ENCODE measurements around the gene TTLL5.

Gene TTLL5

DNA sequence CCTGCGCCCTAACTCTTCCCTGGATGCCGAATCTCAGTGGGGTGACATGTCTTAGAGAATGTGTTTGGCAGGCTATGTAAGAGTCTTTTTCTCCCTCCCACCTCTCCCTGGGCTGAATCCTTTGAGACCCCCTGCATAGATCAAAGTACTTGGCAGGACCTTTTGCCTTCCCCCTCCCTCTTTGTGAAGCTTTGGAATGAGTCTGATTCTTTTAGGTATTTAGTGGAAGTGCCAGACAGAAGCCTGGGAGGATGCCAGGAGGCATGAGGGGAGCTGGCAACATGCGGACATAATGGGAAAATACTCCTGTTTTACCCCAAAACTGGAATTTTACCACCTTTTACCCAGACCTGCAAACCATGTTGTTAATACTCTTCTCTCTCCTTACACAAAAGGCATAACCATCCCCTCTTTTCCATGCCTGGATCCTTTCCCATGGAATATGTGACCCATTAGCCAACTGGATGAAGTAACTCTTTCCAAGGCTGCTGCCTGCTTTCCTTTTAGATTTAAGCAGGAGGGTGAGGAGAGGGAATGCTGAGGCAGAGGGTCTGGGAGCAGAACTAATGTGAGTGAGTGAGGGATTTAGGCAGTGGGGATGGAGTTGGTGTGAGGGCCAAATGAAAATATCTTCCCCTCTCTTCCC is 41.7 kb downstream of the TTLL5 start:
- DNase-seq: no peak

DNA sequence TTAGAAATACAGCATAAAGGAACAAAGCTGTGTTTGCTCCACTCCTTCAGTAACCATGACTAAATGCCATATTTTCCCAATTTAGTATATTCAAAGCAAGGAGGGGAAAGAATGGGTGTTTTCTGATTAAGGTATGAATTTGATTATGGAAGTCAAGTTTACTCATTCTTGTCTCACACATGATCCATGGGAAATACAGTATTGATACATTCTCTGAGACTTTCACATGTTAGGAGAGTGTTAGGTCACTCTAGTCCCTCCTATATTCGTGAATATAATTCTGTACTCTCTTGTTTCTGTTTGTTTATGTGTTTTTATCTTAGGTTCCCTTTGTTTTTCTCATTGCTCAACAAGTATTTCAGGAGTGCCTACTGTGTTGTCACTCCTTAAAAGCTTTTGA is 42.4 kb downstream of the TTLL5 start:
- DNase-seq: no peak

DNA sequence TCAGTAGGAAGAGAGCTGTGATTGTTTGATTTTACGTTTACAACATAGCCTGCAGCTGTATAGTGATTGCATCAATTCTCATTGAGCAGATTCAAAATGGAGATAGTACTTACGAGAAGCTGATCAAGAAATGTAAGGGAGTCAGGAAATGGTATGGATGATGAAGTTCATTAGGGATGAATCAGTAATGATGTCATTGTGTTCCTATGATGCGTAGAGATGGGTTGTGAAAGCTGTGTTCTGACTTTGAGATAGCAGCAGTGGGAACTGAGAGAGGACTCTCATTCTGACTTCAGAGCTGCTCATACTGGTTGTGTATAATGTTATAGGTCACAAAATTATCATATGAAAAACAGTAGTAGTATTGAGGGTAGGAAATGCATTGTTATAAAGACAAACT is 44.0 kb downstream of the TTLL5 start:
- no peak for DNase-seq

DNA sequence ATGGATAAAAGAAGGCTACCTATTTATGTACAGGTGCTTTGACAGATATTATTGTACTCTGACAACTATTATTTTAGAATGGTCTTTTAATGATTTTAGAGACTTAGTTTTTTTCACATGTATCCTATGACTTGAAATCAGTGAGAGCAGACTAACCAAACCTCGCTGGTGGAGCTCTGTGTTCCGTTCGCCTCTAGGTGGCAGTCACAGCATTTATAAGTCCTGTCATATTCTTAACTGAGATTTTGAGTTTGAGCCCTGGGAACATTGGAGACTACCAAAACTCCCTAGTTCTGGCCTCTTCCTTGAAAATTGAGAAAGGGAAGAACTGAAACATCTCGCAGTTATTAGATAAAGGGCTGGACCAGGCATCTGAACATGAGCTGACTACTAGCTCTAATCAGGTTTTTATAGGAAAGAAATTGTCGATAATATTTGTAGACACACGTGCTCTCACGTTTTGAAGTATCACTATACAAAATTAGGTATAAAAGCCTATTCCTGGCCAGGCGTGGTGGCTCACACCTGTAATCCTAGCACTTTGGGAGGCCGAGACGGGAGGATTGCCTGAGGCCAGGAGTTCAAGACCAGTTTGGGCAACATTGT is 48.3 kb downstream of the TTLL5 start:
- peak in 1 of 2 donors; percentile 75 for DNase-seq

DNA sequence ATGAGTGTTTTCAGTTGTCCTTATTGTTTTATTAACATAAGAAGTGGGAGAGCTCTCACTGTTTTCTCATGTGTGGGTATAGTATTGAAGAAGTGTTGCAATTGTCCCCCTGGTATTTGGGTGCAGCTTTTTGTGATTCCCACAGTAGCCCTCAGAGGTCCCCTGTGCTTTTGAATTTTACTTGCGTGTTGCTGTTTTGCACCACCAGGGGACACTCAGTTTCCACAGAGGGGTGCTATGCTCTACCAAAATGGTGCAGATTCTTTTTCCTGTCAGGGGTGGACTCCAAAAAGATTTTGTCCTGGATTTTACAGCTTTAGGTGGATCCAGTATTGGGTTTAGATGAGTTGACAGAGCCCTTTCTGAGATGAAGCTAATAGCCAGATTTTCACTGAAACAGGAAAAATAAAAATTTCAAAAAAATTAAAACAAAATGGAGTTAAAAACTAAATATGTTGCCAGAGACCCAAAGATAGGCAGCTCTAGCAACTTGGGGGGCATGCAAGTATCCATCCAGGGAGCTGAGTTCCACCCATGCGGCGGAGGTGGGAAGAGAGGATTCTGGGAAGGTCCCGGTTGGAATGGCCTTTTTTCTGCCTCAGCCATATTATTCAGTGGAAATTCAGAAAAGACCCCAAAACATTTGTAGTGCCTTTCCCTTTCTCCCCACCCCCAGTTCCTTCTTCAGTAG is 50.2 kb downstream of the TTLL5 start:
- DNase-seq: no peak

DNA sequence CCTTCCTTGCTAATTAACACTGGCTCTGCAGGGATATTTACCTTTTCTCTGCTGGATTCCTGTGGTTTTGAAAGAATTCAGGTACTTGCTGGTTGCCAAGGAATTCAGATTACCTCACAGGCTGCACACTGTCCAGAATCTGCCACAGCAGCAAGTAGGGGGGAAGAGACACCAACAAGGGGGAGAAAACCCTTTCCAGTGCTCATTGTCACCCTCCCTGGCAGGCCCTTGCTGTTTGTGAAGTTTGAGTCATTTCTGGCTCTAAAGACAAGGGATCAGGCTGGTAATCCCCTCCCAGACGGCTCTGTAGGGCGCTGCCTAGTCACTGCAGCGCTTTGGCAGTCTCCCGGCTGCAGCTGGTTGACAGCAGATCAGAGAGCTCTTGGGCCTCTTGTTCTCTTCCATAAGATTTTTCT is 50.8 kb downstream of the TTLL5 start:
- no peak for DNase-seq

DNA sequence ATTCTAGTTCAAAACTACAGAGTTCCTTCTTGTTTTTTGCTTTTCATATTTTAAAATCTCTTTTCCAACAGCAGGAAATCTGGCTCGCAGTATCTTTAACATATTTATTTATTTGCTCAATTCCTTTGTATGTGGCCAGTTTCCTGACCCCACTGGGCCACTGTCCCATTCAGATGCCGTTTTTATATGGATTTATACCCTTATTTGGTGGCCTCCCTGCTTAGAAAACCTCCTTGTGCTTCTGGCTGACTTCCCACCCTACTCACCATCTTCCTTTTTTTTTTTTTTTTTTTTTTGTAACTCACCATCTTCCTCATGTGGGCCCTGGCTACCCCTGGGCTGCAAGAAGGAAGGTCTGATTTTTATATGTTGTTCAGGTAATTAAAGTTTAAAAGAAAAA is 53.9 kb downstream of the TTLL5 start:
- DNase-seq: no peak

DNA sequence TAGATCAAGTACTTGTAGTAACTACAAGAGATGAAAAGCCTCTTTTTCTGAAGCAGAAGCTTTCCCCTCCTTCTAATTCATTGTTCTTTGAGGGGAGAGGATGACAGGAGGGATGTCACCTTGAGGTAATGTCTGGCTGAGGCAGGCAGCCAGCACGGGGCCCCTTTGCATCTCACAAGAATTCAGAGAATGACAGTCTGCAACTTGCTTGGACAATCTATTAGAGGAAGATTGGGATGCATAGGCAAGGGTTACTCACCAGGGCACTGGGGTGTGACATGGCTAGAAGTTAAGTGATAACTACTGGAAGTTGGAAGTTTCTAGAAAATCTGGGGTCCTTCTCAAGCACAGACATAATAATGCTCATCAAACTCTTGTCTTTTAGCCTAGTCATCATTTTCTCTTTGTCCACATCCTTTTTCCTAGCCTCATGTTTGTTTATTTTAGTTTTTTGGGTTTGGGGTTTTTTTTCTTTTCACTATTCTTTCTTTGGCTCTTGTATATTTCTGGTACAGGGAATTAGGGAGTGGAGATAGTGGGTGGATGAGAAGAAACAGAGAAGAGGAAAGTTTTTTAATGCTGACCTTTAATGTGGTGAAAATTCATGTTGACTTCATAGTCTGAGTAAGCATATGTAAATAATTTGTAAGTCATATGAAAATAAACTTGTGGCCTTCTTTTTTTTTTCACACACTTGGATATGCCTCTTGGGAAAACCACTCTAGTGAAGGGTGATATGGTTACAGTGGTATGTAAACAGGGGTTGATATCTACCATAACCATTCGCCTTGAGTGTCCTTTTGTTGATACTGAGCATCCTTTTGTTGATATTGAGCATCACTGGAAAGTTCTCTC is 55.1 kb downstream of the TTLL5 start:
- no peak for DNase-seq

DNA sequence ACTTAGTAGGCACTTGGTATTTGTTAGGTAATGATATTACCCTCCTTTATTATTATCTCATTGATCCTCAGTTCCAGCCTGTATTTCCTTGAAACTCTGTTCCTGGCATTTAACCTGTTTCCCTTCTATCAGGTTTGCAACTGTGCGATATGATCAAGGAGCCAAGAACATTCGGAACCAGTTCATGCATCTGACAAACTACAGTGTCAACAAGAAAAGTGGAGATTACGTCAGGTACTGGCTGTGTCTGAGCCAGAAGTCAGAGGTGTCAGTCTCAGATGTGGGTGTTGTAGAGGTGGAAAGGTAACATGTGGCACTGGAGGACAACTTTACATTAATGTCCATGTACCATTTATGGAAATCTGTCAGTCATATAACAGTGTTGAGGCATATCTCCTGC is 56.7 kb downstream of the TTLL5 start:
- no peak for DNase-seq

DNA sequence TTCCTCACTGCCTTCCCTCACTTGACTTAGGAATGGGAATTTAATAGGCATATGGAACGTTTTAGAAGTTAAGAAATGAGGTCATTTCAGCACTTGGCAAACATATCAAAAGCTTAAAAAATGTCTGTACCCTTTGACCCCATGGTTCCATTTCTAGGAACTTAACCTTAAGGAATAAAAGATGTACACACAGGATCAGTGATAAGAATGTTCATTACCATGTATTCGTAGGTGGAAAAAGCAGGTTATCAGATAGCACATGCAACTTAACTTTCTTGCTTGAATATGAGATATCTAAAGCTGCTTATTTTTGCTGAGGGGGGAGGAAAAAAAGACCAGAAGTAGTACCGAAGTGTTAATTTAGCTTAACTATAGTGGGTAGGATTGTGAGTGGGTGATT is 57.2 kb downstream of the TTLL5 start:
- no peak for DNase-seq

DNA sequence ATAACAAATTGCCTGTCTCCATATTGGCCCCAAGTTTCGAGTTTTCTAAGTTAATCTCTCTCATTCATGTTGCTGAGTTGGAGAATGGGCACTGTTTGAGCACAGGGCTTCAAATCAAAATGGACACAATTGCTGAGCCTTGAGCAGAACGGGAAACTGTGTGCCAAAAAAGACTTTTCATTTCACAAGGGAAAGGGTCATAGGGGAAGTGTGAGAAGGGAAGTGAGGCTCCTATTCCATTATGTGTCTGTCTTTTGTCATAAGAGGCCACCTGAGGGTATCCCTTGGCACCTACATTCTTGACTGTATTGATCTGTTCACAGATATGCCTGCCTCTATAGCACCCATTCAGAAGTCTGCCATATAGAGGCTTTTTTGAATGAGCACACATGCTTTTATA is 59.1 kb downstream of the TTLL5 start:
- DNase-seq: no peak

DNA sequence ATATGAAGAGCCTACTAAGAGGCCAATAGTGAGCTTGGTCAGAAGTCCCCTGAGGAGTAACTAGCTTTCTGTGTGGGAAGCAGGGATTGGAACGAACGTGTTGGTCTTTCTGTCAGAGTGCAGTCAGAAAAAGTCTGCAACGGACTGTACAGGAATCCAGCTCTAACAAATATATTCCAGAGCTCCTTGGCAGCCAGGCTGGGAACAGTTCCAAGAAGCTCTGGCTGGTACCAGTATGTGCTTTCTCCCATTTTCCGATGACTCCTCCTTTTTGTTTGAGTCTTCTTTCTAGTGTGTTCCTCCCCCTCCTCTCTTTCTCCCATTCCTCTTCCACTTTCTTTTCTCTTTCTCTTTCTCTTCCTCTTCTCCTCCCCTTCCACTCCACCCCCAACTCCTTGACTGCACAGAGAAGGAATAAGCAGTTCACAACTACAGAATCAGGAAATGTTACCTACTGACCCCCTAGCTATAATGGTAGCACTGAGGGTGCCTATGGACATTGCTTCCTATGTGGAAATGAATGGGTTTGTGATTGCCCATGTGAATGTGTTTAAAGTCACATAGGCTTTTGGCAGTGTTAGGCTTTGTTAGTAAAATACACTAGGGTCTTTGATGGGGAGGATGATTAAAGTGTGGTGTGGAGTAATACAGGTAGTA is 59.9 kb downstream of the TTLL5 start:
- DNase-seq: no peak

DNA sequence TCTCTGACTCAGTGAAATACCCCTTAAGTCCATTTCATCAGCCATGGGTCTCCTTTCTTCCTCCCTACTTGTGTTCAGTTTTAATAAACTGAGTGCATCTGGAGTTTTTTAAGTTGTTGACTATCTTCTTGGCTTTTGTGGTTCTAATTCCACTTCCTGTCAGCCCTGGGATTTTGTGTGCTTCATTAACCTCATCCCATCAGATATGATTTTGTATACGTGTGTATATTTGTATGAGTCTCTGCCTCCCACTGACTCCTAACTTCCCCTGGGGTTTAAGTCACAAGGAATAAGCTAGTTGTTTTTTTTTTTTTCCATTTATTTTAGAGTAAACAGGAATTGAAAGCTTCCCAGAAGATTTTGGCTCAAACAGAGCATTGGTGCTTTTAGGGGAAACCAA is 62.7 kb downstream of the TTLL5 start:
- DNase-seq: no peak

DNA sequence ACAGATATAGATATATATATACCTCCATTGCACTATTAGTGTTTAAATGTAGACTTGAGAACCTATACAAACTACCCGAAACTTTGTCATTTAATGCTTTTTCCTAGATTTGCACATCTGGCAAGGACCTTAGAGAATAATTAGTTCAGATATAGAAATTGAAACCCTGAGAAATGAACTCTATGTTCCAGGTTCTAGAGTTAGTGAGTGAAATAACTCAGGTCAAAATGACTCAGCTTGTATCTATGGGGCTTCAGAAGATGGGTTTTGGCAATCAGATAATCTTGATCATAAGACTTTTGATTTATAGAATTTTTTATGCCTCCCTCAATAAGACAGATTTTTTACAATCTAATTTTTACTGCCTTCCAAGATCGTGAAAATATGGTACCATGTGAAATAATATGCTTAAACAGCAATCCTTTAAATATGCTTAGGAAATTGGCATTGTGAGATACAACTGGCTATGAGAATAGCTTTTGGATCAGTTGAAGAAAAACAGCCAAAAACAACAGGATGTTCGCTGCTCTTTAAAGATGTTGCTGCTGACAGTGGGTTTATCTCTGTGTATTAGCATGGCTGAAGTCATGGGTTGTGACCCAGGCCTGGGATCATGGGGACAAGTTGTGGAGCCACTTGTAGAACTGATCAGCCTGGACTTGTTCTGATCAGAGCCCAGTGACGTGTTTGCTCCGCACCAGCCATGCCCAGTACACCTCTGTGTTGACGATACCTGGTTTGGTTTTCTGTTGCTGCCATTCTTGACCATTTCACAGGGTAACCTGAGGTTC is 63.6 kb downstream of the TTLL5 start:
- DNase-seq: no peak

DNA sequence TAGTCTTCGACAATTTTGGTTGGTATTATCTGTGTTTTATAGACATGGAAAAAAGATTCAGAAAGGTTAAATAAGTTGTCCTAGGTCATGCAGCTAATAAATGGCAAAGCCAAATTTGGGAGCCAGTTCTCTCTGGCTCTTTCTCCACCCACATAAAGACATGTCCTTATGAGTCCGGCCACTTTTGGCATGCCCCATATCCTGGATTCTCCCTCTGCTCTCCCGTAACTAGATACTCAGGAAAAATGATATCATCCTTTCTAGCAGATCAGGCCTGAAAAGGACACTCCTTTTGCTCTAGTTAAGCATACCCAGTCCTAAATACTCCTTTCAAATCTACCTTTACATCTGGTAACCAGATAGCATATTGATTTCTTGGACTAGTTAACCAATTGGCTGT is 64.4 kb downstream of the TTLL5 start:
- no peak for DNase-seq

DNA sequence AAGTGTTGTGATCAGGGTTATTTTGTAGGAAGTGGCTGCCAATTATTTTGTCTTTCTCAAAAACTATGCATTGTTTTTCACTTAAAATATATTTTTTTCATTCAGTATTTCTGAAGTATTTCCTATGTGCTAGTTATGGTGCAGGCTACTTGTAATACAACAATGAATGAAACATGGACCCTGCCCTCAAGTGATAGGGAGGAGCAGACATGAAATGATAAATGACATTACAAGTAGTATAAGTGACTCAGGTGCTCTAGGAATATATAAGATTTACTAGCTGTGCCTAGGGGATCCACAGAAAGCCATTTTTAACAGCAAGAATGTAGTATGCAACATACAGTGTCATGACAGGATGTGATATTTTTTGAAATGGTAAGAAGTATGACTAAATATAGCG is 65.3 kb downstream of the TTLL5 start:
- no peak for DNase-seq

DNA sequence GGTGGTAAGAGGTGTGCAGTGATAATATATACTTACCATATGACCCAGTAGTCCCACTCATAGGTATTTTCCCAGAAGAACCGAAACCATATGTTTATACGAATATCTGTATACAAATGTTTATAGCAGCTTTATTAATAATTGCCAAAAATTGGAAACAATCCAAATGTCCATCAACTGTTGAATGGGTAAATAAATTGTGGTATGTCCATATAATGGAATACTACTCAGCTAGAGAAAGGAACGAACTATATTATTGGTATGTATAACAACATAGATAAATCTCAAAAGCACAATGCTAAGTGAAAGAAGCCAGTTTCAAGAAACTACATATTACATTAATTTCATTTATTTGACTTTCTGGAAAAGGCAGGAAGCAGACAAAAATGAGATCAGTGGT is 66.1 kb downstream of the TTLL5 start:
- no peak for DNase-seq

DNA sequence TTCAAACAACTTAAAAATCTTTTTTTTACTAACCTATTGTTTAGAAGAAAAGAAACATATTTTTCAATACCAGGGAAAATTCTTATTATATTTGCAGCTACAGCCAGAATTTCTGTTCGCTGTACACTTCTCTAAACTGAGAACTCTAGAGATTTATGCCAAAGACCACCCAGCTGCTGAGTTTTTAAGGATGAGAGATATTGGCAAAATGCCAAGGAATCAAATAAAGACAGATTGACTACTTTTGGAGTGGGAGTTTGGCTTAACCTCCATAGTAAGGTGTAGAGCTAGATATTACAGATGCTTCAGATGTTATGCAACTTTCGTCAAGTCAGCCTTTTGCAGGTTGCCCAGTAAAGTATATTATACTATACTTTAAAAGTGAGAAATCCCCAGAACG is 71.8 kb downstream of the TTLL5 start:
- DNase-seq: no peak

DNA sequence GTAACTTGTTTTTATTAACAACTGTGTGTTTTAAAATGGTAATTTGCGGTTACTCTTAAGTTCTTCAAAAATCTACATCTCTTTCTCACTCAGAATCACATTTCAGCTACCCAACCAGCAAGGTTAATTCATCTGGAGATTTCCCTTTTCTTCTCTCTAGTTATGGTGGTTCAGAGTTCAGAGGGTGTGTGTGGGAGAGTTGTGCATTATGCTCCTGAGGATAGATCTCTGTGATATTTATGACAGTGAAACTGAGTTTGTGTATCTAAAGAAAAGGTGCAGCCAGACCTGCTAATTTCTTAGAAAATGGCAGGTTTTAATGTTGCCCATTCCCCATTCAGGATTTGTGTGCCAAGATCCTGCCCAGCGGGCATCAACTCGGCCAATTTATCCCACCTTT is 73.8 kb downstream of the TTLL5 start:
- no peak for DNase-seq

DNA sequence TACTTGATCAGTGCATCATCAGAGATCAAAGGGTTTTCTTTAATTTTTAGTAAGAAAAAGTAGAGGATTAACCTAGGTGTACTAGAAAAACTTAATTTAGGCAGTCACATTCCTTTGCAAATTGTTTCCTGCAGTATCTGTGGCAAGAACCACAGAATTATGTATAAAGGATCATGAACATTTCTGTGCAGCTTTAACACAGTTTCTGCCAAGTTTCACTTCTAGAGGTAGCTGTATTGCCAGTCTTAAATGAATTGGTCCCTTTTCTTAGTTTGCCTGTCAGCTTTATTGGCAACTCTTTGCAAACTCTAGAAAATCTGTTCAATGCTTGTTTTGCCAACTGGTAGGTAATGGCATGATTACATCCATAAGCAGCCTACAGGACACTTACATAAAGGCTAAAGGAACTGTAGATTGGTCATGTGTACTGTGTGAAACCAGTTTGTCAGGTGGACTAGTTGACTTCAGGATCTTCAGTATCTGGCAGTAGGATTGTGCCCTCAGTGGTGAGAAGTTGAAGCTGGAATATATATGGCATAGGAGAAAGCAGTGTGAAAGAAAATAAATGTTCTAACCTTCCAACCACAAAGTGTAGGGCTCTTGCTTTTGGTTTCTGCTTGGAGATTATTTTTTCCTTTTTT is 75.9 kb downstream of the TTLL5 start:
- no peak for DNase-seq

DNA sequence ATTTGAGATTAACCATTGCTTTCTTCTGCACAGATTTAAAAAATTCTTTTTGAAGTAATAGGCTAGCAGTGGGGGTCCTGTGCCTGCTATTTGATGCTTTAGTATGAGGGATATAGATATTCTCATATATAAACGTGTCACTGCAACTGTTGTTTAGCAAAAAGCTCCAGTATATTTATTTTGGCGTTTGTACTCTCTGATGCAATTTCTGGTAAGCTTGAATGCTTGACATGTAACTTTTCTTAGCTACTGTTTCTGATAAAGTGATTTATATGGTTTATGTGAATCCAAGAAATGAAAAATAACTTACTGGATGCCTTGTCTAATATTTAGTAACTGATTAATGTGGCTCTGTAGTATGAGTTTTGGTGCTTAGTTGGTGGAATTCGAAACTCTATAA is 77.1 kb downstream of the TTLL5 start:
- no peak for DNase-seq

DNA sequence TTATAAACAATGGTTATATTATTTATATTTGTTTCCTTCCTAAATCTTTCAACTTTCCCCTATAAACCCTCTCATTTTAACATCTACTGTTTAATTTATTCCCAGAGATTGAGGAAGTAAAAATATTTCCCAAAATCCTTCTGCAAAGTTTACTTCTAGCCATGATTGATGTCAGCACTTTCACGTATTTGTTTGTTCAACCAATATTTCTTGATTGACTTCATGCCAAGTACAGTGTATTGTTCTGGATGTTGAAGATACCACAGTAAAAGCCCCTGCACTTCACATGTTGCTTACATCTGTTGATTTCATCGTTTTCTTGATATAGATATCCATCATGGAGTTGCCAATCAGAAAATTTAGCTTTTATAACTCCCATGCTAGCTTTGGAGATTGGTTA is 81.8 kb downstream of the TTLL5 start:
- DNase-seq: no peak

All from bone marrow (tissue), 2 donors.